Adrenal gland (tissue), 5 donors: ENCODE data around the gene PLEKHH1.

Experiments used
- POLR2A ChIP-seq, 2 donors: fragments of 450-650 bp; IDR thresholded peaks; one replicate each; pipeline ENCODE4 v1.6.1; 2017; ENCODE audit warnings: antibody characterized with exemption in 2 of 2, mild to moderate bottlenecking in 2 of 2, moderate library complexity in 1 of 2
- TF ChIP-seq, protein P1 (sequence below), 6 experiments: fragments of 450-650 bp in 4 of 6; fragments of 200-600 bp in 2 of 6; sonication (generic) in 1 of 6; IDR thresholded peaks; 1 replicate in 5 of 6; 2 replicates in 1 of 6; pipeline versions ENCODE4 v1.5.1 to v1.8.0; 2016 to 2021; ENCODE audit warnings: antibody characterized with exemption in 6 of 6, mild to moderate bottlenecking in 2 of 6, moderate library complexity in 1 of 6
- donor health status: DM: no; HTN: no; CAD: no.

- TF ChIP-seq POLR2A (IDR thresholded peaks at IDR 0.05): no peak
- TF ChIP-seq, protein P1, sequence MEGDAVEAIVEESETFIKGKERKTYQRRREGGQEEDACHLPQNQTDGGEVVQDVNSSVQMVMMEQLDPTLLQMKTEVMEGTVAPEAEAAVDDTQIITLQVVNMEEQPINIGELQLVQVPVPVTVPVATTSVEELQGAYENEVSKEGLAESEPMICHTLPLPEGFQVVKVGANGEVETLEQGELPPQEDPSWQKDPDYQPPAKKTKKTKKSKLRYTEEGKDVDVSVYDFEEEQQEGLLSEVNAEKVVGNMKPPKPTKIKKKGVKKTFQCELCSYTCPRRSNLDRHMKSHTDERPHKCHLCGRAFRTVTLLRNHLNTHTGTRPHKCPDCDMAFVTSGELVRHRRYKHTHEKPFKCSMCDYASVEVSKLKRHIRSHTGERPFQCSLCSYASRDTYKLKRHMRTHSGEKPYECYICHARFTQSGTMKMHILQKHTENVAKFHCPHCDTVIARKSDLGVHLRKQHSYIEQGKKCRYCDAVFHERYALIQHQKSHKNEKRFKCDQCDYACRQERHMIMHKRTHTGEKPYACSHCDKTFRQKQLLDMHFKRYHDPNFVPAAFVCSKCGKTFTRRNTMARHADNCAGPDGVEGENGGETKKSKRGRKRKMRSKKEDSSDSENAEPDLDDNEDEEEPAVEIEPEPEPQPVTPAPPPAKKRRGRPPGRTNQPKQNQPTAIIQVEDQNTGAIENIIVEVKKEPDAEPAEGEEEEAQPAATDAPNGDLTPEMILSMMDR (IDR thresholded peaks at IDR 0.05): no peak
Observed at GRCh38 chr14:67485501-67486095, 47.5 kb upstream of the PLEKHH1 start.
